Prostate gland (tissue), 2 donors: ENCODE results near the gene STX11.

ENCODE experiments used
- POLR2A ChIP-seq: fragments of 450-650 bp; IDR thresholded peaks from one replicate; pipeline ENCODE4 v1.6.1; 2016; ENCODE audit warnings: antibody characterized with exemption, mild to moderate bottlenecking
- TF ChIP-seq, protein P1 (sequence below), 4 experiments: fragments of 200-600 bp in 2 of 4; fragments of 450-650 bp in 2 of 4; sonication (generic) in 2 of 4; IDR thresholded peaks; 1 replicate in 3 of 4; 2 replicates in 1 of 4; pipeline ENCODE4 v1.5.1; 2016 to 2019; ENCODE audit warnings: antibody characterized with exemption in 4 of 4, mild to moderate bottlenecking in 2 of 4, moderate library complexity in 2 of 4

- TF ChIP-seq, protein P1, sequence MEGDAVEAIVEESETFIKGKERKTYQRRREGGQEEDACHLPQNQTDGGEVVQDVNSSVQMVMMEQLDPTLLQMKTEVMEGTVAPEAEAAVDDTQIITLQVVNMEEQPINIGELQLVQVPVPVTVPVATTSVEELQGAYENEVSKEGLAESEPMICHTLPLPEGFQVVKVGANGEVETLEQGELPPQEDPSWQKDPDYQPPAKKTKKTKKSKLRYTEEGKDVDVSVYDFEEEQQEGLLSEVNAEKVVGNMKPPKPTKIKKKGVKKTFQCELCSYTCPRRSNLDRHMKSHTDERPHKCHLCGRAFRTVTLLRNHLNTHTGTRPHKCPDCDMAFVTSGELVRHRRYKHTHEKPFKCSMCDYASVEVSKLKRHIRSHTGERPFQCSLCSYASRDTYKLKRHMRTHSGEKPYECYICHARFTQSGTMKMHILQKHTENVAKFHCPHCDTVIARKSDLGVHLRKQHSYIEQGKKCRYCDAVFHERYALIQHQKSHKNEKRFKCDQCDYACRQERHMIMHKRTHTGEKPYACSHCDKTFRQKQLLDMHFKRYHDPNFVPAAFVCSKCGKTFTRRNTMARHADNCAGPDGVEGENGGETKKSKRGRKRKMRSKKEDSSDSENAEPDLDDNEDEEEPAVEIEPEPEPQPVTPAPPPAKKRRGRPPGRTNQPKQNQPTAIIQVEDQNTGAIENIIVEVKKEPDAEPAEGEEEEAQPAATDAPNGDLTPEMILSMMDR (IDR thresholded peaks at IDR 0.05), result no peak
- no peak for TF ChIP-seq POLR2A
Measured at GRCh38 chr6:144104488-144104887, 45.8 kb upstream of the STX11 start.
